Measurements from ENCODE around the gene SLC9A3. TPM values are rescaled to one million over a fixed set of nuclear protein-coding genes. Genes with fewer than 3 reads are reported as not detected.

SLC9A3 gene
- total and polyA plus RNA-seq, 2 of the 13 experiments (the other 11 are each of a cell fraction or from before 2014, with no cell fraction given) = 1.5 to 1.8 TPM

DNA sequence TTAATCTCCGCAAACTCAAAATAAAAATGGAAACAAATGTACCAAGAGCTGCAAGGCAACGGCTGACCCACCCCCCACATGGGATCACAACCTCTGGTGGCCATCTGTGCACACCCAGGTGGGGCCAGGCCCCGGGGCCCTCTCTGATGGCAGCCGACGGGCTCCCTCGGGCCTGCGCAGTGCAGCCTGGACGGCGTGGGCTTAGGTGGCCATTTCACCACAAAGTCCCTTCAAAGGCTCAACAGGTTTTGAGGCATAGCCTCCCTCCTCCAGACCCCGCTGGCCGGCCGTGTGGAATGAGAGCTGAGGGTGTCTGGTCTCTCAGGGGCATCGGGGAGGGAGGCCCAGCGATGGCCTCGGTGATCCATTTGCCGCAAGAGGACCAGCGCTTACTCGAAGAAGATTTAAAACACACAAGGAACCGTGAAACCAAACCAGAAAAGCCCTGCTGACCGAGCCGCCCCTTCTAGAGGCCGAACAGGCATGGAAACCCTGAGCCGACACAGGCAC lies 45.2 kb upstream of the SLC9A3 start:
- H3K4me2 ChIP-seq (ENCODE audit: low read depth, low read length) = no peak overlapping the region
- intact Hi-C loops (cut with micrococcal nuclease; ENCODE audit: unreplicated experiment) = no loop called here
- in situ Hi-C loops (cut with HindIII; ENCODE audit: extremely low pct_ligation_motif_present, low pct_unique_long_range_greater_than_20kb) = no loop called here
- ChIA-PET CTCF (ENCODE audit: low intra/inter-chr PET ratio, low total read pairs) (no interaction called here), POLR2A (no interaction called here)
- H3K4me1 ChIP-seq (ENCODE audit: insufficient read depth, low read length) = no peaks in the 10 kb centered on the region
- no peak overlapping the region for H2AFZ ChIP-seq (ENCODE audit: low read length)
- 40% methylated on average over 14 of the region's 23 CpGs for WGBS (ENCODE audit: low lambda C conversion rate)
- no peak for DNase-seq (ENCODE audit: low spot score)
- H4K20me1 ChIP-seq (ENCODE audit: insufficient read depth, low read length) = no peaks in the 10 kb centered on the region
- H3K4me3 ChIP-seq (replicated peaks in 1 of 3; ENCODE audit: insufficient read depth in 1 of 3, low read depth in 2 of 3, low read length in 3 of 3) = no peak overlapping the region
- peaks cover 10 to 74% of the 10 kb centered on the region in 2 experiments for H3K27me3 ChIP-seq (ENCODE audit: control insufficient read depth in 1 of 2, insufficient read depth in 2 of 2, low read length in 2 of 2)
- BruUV-seq (replicated peaks) = no TSS peak
- H3K27ac ChIP-seq (ENCODE audit: extremely low read length, insufficient read depth, low read length) = no peak overlapping the region
- H3K9me3 ChIP-seq (ENCODE audit: low read length) = no peaks in the 10 kb centered on the region
- no peaks in the 10 kb centered on the region for H3K79me2 ChIP-seq (ENCODE audit: insufficient read depth, low read length)
- no peak for FAIRE-seq
- H3K36me3 ChIP-seq (replicated peaks in 1 of 2; ENCODE audit: control insufficient read depth in 1 of 2, insufficient read depth in 2 of 2, low read length in 2 of 2) = no peaks in the 10 kb centered on the region
- ATAC-seq = no peak
- no peak overlapping the region for H3K9ac ChIP-seq (ENCODE audit: insufficient read depth, low read depth, low read length)
- TF ChIP-seq YEATS2 (CRISPR knock-in tag; IDR thresholded peaks at IDR 0.05; ENCODE audit: borderline replicate concordance) = no peak
- no peak for TF ChIP-seq ZNF232 (CRISPR knock-in tag; IDR thresholded peaks at IDR 0.05; ENCODE audit: borderline replicate concordance)
- TF ChIP-seq ZSCAN30 (CRISPR knock-in tag; IDR thresholded peaks at IDR 0.05) = no peak
- no peak for TF ChIP-seq TBX3 (IDR thresholded peaks at IDR 0.05; ENCODE audit: borderline replicate concordance)
- no peak for TF ChIP-seq HOMEZ (CRISPR knock-in tag; IDR thresholded peaks at IDR 0.05; ENCODE audit: low read depth)
- TF ChIP-seq, protein P1, sequence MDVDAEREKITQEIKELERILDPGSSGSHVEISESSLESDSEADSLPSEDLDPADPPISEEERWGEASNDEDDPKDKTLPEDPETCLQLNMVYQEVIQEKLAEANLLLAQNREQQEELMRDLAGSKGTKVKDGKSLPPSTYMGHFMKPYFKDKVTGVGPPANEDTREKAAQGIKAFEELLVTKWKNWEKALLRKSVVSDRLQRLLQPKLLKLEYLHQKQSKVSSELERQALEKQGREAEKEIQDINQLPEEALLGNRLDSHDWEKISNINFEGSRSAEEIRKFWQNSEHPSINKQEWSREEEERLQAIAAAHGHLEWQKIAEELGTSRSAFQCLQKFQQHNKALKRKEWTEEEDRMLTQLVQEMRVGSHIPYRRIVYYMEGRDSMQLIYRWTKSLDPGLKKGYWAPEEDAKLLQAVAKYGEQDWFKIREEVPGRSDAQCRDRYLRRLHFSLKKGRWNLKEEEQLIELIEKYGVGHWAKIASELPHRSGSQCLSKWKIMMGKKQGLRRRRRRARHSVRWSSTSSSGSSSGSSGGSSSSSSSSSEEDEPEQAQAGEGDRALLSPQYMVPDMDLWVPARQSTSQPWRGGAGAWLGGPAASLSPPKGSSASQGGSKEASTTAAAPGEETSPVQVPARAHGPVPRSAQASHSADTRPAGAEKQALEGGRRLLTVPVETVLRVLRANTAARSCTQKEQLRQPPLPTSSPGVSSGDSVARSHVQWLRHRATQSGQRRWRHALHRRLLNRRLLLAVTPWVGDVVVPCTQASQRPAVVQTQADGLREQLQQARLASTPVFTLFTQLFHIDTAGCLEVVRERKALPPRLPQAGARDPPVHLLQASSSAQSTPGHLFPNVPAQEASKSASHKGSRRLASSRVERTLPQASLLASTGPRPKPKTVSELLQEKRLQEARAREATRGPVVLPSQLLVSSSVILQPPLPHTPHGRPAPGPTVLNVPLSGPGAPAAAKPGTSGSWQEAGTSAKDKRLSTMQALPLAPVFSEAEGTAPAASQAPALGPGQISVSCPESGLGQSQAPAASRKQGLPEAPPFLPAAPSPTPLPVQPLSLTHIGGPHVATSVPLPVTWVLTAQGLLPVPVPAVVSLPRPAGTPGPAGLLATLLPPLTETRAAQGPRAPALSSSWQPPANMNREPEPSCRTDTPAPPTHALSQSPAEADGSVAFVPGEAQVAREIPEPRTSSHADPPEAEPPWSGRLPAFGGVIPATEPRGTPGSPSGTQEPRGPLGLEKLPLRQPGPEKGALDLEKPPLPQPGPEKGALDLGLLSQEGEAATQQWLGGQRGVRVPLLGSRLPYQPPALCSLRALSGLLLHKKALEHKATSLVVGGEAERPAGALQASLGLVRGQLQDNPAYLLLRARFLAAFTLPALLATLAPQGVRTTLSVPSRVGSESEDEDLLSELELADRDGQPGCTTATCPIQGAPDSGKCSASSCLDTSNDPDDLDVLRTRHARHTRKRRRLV (CRISPR knock-in tag; IDR thresholded peaks at IDR 0.05) = no peak
- TF ChIP-seq MIER3 (CRISPR knock-in tag; IDR thresholded peaks at IDR 0.05; ENCODE audit: borderline replicate concordance) = no peak
- TF ChIP-seq SCMH1 (CRISPR knock-in tag; IDR thresholded peaks at IDR 0.05; ENCODE audit: borderline replicate concordance) = no peak
- TF ChIP-seq SMAD1 (CRISPR knock-in tag; IDR thresholded peaks at IDR 0.05; ENCODE audit: borderline replicate concordance, low read depth) = no peak
- no peak for TF ChIP-seq IKZF1 (IDR thresholded peaks at IDR 0.05)
- TF ChIP-seq ZSCAN25 (CRISPR knock-in tag; IDR thresholded peaks at IDR 0.05) = no peak
- no peak for TF ChIP-seq PHF8 (CRISPR knock-in tag; IDR thresholded peaks at IDR 0.05)
- TF ChIP-seq PPARG (CRISPR knock-in tag; conservative IDR thresholded peaks at IDR 0.05) = no peak
- TF ChIP-seq ZNF776 (CRISPR knock-in tag; IDR thresholded peaks at IDR 0.05) = no peak

Measured in HepG2 (cell line).